GM23338 (cell line): ENCODE measurements around the gene TMEM14A. TPM values are rescaled to one million over a fixed set of nuclear protein-coding genes. Genes with fewer than 3 reads are reported as not detected.

Experiments
- ATAC-seq: fragments of 200-7000 bp; cut with Tn5 transposase; 3 replicates; pipeline ENCODE4 v1.9.1; 2020
- DNase-seq: peaks from one replicate; pipeline ENCODE4 v3.0.0-alpha.2; 2015; ENCODE audit warnings: low spot score
- H2AFZ ChIP-seq: fragments of 200-600 bp; sonication (generic); 2 replicates; pipeline ENCODE4 v1.8.0; 2016; ENCODE audit warnings: antibody characterized with exemption, mild to moderate bottlenecking, moderate library complexity
- H3F3A ChIP-seq: fragments of 200-600 bp; sonication (generic); replicated peaks from 2 replicates; pipeline ENCODE4 v1.8.0; 2017; ENCODE audit warnings: antibody characterized with exemption, mixed run types, low read depth
- H3K27ac ChIP-seq: fragments of 200-600 bp; sonication (generic); 2 replicates; pipeline ENCODE4 v1.6.1; 2016; ENCODE audit warnings: low read depth
- H3K27me3 ChIP-seq: fragments of 200-600 bp; sonication (generic); 2 replicates; pipeline ENCODE4 v1.8.0; 2016; ENCODE audit warnings: mild to moderate bottlenecking, mixed run types, moderate library complexity; ENCODE audit not compliant: insufficient read depth
- H3K36me3 ChIP-seq: fragments of 200-600 bp; sonication (generic); 2 replicates; pipeline ENCODE4 v1.8.0; 2016; ENCODE audit warnings: mild to moderate bottlenecking; ENCODE audit not compliant: insufficient read depth
- H3K4me1 ChIP-seq: fragments of 200-600 bp; sonication (generic); 2 replicates; pipeline ENCODE4 v1.8.0; 2016; ENCODE audit warnings: mild to moderate bottlenecking, moderate library complexity; ENCODE audit not compliant: insufficient read depth
- H3K4me2 ChIP-seq: fragments of 200-600 bp; sonication (generic); 2 replicates; pipeline ENCODE4 v1.7.1; 2017; ENCODE audit warnings: mixed run types
- H3K4me3 ChIP-seq: fragments of 200-600 bp; sonication (generic); 2 replicates; pipeline ENCODE4 v1.6.1; 2016; ENCODE audit warnings: mixed run types
- H3K79me2 ChIP-seq: fragments of 200-600 bp; sonication (generic); replicated peaks from 2 replicates; pipeline ENCODE4 v1.8.0; 2017; ENCODE audit warnings: mild to moderate bottlenecking; ENCODE audit not compliant: insufficient read depth
- H3K9me2 ChIP-seq: fragments of 200-600 bp; sonication (generic); 2 replicates; pipeline ENCODE4 v1.8.0; 2017; ENCODE audit not compliant: insufficient read depth
- H4K20me1 ChIP-seq: fragments of 200-600 bp; sonication (generic); replicated peaks from 2 replicates; pipeline ENCODE4 v1.8.0; 2017; ENCODE audit warnings: mild to moderate bottlenecking; ENCODE audit not compliant: insufficient read depth
- H3K27ac Mint-ChIP-seq: 2 replicates; pipeline ENCODE4 v1.8.0; 2020; ENCODE audit warnings: inconsistent platforms, mild to moderate bottlenecking, moderate library complexity, mixed read lengths
- H3K27me3 Mint-ChIP-seq: 3 replicates; pipeline ENCODE4 v1.8.0; 2022; ENCODE audit warnings: low read depth, mild to moderate bottlenecking, moderate library complexity, mixed read lengths, inconsistent platforms; ENCODE audit not compliant: insufficient read depth, poor library complexity
- H3K36me3 Mint-ChIP-seq: 3 replicates; pipeline ENCODE4 v1.8.0; 2021; ENCODE audit warnings: low read depth, mild to moderate bottlenecking, inconsistent platforms, moderate library complexity, mixed read lengths
- H3K4me1 Mint-ChIP-seq: 3 replicates; pipeline ENCODE4 v1.8.0; 2020; ENCODE audit warnings: mild to moderate bottlenecking, inconsistent platforms, mixed read lengths
- H3K4me3 Mint-ChIP-seq: 3 replicates; pipeline ENCODE4 v1.8.0; 2021; ENCODE audit warnings: moderate library complexity, mild to moderate bottlenecking, inconsistent platforms, mixed read lengths
- H3K9me3 Mint-ChIP-seq: 3 replicates; pipeline ENCODE4 v1.8.0; 2020; ENCODE audit warnings: moderate library complexity, mild to moderate bottlenecking, inconsistent platforms, mixed read lengths
- CREB1 ChIP-seq: fragments of 250-450 bp; sonication (Bioruptor Pico); IDR thresholded peaks from 2 replicates; pipeline ENCODE4 v1.5.0; 2020; ENCODE audit warnings: low read depth, mild to moderate bottlenecking, moderate library complexity
- ETS1 ChIP-seq: IDR thresholded peaks from 2 replicates; pipeline ENCODE4 v1.6.1; 2016; ENCODE audit warnings: antibody characterized with exemption
- EZH2 ChIP-seq: fragments of 200-600 bp; sonication (generic); IDR thresholded peaks from one replicate; pipeline ENCODE4 v1.8.0; 2017; ENCODE audit warnings: antibody characterized with exemption, mild to moderate bottlenecking, low read depth; ENCODE audit not compliant: unreplicated experiment
- JUNB ChIP-seq: IDR thresholded peaks from one replicate; pipeline ENCODE4 v1.6.1; 2016; ENCODE audit warnings: antibody characterized with exemption; ENCODE audit not compliant: unreplicated experiment
- NANOG ChIP-seq: IDR thresholded peaks from 2 replicates; pipeline ENCODE4 v1.6.1; 2016; ENCODE audit warnings: antibody characterized with exemption, borderline replicate concordance
- POLR2AphosphoS5 ChIP-seq: IDR thresholded peaks from 2 replicates; pipeline ENCODE4 v1.6.1; 2016; ENCODE audit warnings: antibody characterized with exemption, low read depth
- STAT1 ChIP-seq: IDR thresholded peaks from one replicate; pipeline ENCODE4 v1.6.1; 2016; ENCODE audit warnings: antibody characterized with exemption; ENCODE audit not compliant: unreplicated experiment
- ZNF331 ChIP-seq: fragments of 250-450 bp; sonication (Bioruptor Pico); IDR thresholded peaks from 2 replicates; pipeline ENCODE4 v1.5.0; 2020; ENCODE audit warnings: low read depth, mild to moderate bottlenecking, moderate library complexity
- ZNF462 ChIP-seq: fragments of 250-450 bp; sonication (Bioruptor Pico); IDR thresholded peaks from 2 replicates; pipeline ENCODE4 v1.5.0; 2020; ENCODE audit warnings: mild to moderate bottlenecking, moderate library complexity
- polyA plus RNA-seq: library from polyadenylated mRNA; unstranded; fragments of >200 nt; fragmentation: Nextera tagmentation; extraction: Ambion mirVana; gene quantifications from 2 replicates; pipeline ENCODE4 v1.2.1, GENCODE V29; 2016
- total RNA-seq: library from RNA; depleted of rRNA; stranded (reverse); fragments of >200 nt; shearing (Covaris generic); gene quantifications from 2 replicates; pipeline ENCODE4 v1.2.3, GENCODE V29; 2014
- TF ChIP-seq, protein P1 (sequence below): IDR thresholded peaks from one replicate; pipeline ENCODE4 v1.6.1; 2018; ENCODE audit warnings: antibody characterized with exemption; ENCODE audit not compliant: unreplicated experiment
- TF ChIP-seq, protein P2 (sequence below), 2 experiments: fragments of 200-600 bp in 1 of 2; sonication (generic) in 1 of 2; conservative IDR thresholded peaks; 2 replicates each; pipeline versions ENCODE4 v1.5.1 to v1.6.1; 2016 to 2017; ENCODE audit warnings: antibody characterized with exemption in 2 of 2, low read depth in 2 of 2, mild to moderate bottlenecking in 2 of 2, moderate library complexity in 1 of 2

Gene TMEM14A
- total and polyA plus RNA-seq, 2 experiments from 2014 or later: 13.9 to 36.0 TPM

DNA sequence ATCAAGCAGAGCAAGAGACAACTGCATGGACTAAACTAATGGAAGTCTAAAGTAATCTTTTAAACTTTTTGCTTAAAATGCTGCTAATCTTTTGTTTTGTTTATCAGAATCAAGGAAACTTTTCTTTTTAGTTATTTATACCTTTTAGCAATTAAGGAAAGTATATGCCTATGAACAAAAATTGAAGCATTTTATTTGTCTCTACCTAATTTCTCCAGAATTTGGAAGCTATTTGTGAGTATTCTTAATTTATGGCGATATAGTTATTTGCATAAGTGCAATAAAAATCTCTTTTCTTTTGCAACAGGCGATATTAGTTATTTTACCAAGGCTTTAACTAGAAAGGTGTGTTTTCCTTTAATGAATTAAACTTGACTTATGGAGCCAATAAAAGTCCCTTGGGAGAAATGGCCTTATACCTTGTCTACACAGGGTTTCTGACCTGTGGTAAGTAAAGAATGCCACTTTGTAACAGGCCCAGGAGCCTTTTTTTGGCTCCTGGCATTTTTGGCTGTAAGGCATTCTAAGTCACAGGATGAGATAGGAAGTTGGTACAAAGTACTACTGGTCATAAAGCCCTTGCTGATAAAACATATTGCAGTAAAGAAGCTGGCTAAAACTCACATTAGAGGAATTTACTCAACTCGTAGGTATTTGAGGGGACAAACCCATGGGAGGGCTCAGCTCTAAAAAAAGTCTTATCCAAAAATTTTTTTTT lies 37.2 kb downstream of the TMEM14A start (continued):
- TF ChIP-seq, protein P1, sequence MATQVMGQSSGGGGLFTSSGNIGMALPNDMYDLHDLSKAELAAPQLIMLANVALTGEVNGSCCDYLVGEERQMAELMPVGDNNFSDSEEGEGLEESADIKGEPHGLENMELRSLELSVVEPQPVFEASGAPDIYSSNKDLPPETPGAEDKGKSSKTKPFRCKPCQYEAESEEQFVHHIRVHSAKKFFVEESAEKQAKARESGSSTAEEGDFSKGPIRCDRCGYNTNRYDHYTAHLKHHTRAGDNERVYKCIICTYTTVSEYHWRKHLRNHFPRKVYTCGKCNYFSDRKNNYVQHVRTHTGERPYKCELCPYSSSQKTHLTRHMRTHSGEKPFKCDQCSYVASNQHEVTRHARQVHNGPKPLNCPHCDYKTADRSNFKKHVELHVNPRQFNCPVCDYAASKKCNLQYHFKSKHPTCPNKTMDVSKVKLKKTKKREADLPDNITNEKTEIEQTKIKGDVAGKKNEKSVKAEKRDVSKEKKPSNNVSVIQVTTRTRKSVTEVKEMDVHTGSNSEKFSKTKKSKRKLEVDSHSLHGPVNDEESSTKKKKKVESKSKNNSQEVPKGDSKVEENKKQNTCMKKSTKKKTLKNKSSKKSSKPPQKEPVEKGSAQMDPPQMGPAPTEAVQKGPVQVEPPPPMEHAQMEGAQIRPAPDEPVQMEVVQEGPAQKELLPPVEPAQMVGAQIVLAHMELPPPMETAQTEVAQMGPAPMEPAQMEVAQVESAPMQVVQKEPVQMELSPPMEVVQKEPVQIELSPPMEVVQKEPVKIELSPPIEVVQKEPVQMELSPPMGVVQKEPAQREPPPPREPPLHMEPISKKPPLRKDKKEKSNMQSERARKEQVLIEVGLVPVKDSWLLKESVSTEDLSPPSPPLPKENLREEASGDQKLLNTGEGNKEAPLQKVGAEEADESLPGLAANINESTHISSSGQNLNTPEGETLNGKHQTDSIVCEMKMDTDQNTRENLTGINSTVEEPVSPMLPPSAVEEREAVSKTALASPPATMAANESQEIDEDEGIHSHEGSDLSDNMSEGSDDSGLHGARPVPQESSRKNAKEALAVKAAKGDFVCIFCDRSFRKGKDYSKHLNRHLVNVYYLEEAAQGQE: no peak
- TF ChIP-seq STAT1 (no peak), ETS1 (no peak), CREB1 (CRISPR knock-in tag) (no peak), ZNF331 (CRISPR knock-in tag) (no peak), NANOG (no peak)

DNA sequence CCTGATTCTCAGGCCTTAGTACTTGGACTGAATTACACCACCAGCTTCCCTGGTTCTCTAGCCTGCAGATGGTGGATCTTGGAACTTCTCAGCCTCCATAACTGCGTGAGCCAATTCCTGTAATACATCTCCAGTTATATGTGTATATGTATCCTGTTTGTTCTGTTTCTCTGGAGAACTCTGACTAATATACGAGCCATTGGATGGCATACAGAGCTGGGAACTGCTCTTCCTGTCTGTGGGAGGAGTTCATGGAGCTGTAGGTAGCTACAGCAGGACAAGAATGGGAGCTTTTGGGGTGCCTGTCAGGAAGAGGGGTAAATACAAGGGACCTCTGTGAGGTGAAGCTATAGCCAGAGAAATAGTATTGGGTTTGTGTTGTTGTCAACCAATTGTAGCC lies 41.2 kb downstream of the TMEM14A start:
- Histone ChIP-seq H3F3A (no peaks in the 10 kb centered on the region), H3K79me2 (no peaks in the 10 kb centered on the region), H4K20me1 (no peaks in the 10 kb centered on the region), H3K9me2 (peaks cover 19% of the 10 kb centered on the region; the same call in 1 of the 2 replicates), H3K4me1 (no peaks in the 10 kb centered on the region), H3K27me3 (no peaks in the 10 kb centered on the region), H3K36me3 (no peaks in the 10 kb centered on the region; the same call in 1 of the 2 replicates), H3K4me3 (no peak overlapping the region), H3K4me2 (no peak overlapping the region), H3K27ac (no peak overlapping the region), H2AFZ (no peak overlapping the region)
- Mint-ChIP-seq H3K27me3 (no peaks in the 10 kb centered on the region), H3K27ac (no peak overlapping the region), H3K9me3 (peaks cover 19% of the 10 kb centered on the region; the same call in 2 of the 3 replicates), H3K4me3 (no peak overlapping the region), H3K4me1 (no peaks in the 10 kb centered on the region), H3K36me3 (no peaks in the 10 kb centered on the region; the same call in 2 of the 3 replicates)
- no peak for ATAC-seq
- DNase-seq: no peak
- TF ChIP-seq EZH2: no peak
- TF ChIP-seq ZNF462 (CRISPR knock-in tag): no peak
- no peak for TF ChIP-seq JUNB
- no peak for TF ChIP-seq NANOG
- TF ChIP-seq, protein P2, sequence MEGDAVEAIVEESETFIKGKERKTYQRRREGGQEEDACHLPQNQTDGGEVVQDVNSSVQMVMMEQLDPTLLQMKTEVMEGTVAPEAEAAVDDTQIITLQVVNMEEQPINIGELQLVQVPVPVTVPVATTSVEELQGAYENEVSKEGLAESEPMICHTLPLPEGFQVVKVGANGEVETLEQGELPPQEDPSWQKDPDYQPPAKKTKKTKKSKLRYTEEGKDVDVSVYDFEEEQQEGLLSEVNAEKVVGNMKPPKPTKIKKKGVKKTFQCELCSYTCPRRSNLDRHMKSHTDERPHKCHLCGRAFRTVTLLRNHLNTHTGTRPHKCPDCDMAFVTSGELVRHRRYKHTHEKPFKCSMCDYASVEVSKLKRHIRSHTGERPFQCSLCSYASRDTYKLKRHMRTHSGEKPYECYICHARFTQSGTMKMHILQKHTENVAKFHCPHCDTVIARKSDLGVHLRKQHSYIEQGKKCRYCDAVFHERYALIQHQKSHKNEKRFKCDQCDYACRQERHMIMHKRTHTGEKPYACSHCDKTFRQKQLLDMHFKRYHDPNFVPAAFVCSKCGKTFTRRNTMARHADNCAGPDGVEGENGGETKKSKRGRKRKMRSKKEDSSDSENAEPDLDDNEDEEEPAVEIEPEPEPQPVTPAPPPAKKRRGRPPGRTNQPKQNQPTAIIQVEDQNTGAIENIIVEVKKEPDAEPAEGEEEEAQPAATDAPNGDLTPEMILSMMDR (conservative IDR thresholded peaks at IDR 0.05; ENCODE audit: low read depth in 2 of 2): no peak
- no peak for TF ChIP-seq POLR2AphosphoS5
